Testis (tissue), 3 donors: ENCODE measurements around the gene LGALS3BP. TPM values are rescaled to one million over a fixed set of nuclear protein-coding genes. Genes with fewer than 3 reads are reported as not detected.

ENCODE experiments used
- DNase-seq: peaks from one replicate; pipeline ENCODE4 v3.0.0-alpha.2; 2019
- H3K27ac ChIP-seq, 2 donors: fragments of 200-600 bp; sonication (generic); one replicate each; pipeline ENCODE4 v1.5.1; 2019
- H3K27me3 ChIP-seq: fragments of 200-600 bp; sonication (generic); one replicate; pipeline ENCODE4 v1.5.1; 2019
- H3K36me3 ChIP-seq: fragments of 200-600 bp; sonication (generic); one replicate; pipeline ENCODE4 v1.5.1; 2017; ENCODE audit warnings: low read depth; ENCODE audit errors: missing control alignments
- H3K4me1 ChIP-seq: fragments of 200-600 bp; sonication (generic); one replicate; pipeline ENCODE4 v1.5.1; 2019
- H3K4me3 ChIP-seq, 2 donors: fragments of 200-600 bp; sonication (generic); one replicate each; pipeline ENCODE4 v1.5.1; 2017 to 2019
- H3K9me3 ChIP-seq: fragments of 200-600 bp; sonication (generic); one replicate; pipeline ENCODE4 v1.5.1; 2017
- POLR2A ChIP-seq: fragments of 450-650 bp; IDR thresholded peaks from one replicate; pipeline ENCODE4 v1.6.1; 2017; ENCODE audit warnings: antibody characterized with exemption, mild to moderate bottlenecking, moderate library complexity
- WGBS, 2 donors: methylation state at CpG; one replicate each; pipeline ENCODE4 v1.1.5; 2018; 5-methylcytosine and 5-hydroxymethylcytosine counted together
- intact Hi-C: fragments of 100-400 bp; cut with DNase I; formaldehyde crosslinking; loops from one replicate; pipeline ENCODE4 v1.15.1; 2023; ENCODE audit warnings: low total_unique reads
- polyA plus RNA-seq: library from polyadenylated mRNA; stranded (reverse); fragments of 350-450 nt; fragmentation: Illumina TruSeq; extraction: RNeasy Lipid Tissue Mini Kit (QIAGEN cat#74804); gene quantifications from one replicate; pipeline ENCODE4 v1.2.3, GENCODE V29; 2014; ENCODE audit warnings: low read depth, low replicate concordance; ENCODE audit not compliant: insufficient read depth
- total RNA-seq, 2 donors: library from RNA; depleted of rRNA; stranded (reverse); fragments of >200 nt; gene quantifications; one replicate each; pipeline ENCODE4 v1.2.3, GENCODE V29; 2016
- TF ChIP-seq, protein P1 (sequence below), 3 experiments: fragments of 450-650 bp in 2 of 3; fragments of 200-600 bp in 1 of 3; sonication (generic) in 1 of 3; IDR thresholded peaks; one replicate each; pipeline ENCODE4 v1.5.1; 2016 to 2019; ENCODE audit warnings: antibody characterized with exemption in 3 of 3, mild to moderate bottlenecking in 2 of 3, moderate library complexity in 1 of 3

LGALS3BP gene
- total and polyA plus RNA-seq, 3 donors from 2014 or later = 328 to 845 (median 498) TPM

DNA sequence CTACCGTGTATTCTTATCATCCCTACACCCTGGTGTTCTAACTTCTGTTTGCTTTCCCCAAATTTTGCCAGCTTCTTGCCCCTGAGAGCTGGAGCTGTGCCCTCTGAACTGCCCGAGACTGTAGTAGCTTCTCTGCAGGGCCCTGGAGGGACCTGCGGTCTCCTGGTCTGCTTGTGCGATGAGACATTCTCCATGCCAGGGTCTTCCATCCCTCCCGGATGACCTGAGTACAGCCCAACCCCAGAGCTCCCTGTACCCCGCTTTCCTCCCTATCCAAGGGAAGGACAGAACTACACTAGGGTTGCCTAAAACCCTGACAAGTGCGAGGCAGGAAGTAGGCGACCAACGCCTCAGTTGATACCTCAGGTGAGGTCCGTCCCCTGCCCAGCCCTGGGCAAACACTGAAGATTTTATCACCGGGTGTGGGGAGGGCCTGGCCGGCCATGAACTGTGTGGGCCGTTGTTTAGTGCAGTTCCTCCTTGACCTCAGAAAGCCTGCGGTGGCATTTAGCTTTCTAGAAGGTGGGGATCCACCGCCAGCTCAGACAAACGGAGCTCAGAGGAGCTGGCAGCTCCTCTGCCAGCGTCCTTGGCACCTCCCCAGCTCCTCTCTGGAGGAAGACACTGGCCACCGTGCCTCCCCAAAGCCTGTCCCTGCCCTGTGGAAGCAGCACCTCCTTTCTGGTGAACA lies 16.2 kb upstream of the LGALS3BP start:
- no peak overlapping the region for H3K4me3 ChIP-seq
- WGBS, 2 donors = 66 to 67% methylated on average over 14 to 18 of the region's 18 CpGs
- peak; percentile 75 for DNase-seq
- H3K27ac ChIP-seq = no peak overlapping the region
- peaks cover 50% of the 10 kb centered on the region for H3K4me1 ChIP-seq
- H3K27me3 ChIP-seq = no peaks in the 10 kb centered on the region
- H3K9me3 ChIP-seq = no peaks in the 10 kb centered on the region
- H3K36me3 ChIP-seq = no peaks in the 10 kb centered on the region
- intact Hi-C loops = no loop called here
- no peak for TF ChIP-seq POLR2A
- TF ChIP-seq, protein P1, sequence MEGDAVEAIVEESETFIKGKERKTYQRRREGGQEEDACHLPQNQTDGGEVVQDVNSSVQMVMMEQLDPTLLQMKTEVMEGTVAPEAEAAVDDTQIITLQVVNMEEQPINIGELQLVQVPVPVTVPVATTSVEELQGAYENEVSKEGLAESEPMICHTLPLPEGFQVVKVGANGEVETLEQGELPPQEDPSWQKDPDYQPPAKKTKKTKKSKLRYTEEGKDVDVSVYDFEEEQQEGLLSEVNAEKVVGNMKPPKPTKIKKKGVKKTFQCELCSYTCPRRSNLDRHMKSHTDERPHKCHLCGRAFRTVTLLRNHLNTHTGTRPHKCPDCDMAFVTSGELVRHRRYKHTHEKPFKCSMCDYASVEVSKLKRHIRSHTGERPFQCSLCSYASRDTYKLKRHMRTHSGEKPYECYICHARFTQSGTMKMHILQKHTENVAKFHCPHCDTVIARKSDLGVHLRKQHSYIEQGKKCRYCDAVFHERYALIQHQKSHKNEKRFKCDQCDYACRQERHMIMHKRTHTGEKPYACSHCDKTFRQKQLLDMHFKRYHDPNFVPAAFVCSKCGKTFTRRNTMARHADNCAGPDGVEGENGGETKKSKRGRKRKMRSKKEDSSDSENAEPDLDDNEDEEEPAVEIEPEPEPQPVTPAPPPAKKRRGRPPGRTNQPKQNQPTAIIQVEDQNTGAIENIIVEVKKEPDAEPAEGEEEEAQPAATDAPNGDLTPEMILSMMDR (IDR thresholded peaks at IDR 0.05) = no peak

DNA sequence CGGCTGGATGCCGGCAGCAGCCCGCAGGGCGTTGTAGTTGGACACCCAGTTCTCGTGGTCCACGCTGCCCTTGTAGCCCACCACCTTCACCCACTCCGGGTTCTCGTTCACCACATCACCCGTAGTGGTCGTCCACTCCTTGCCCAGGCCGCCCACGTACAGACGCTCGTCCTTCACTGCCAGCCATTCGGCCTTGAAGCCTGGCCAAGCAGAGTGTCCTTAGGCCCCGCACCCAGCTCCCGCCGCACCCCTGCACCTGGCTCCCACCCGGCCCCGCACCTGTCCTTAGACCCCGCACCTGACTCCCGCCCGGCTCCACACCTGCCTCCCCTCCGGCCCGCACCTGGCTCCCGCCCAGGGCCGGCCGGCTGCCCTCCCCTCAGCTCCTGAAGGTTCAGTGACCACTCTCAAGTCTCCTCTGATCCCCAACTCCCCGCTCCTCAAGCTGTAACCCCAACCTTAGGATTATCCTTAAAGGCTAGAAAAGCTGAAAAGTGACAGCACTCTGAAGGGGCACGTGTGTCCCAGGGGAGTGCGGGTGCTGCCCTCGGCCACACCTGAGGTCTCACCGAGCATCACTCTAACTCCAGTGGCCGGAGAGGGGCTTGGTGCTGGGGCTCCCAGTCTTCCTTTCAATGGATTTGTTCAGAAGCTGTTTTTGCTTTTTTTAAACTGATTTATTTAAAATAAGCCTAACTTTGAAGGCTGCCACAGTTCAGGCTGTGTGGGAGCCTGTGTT lies 15.5 kb upstream of the LGALS3BP start:
- no peaks in the 10 kb centered on the region for H3K9me3 ChIP-seq
- intact Hi-C loops = no loop called here
- 75 to 94% methylated on average over 32 to 34 of the region's 34 CpGs for WGBS, 2 donors
- no peak overlapping the region for H3K27ac ChIP-seq
- peaks cover 50% of the 10 kb centered on the region for H3K4me1 ChIP-seq
- no peaks in the 10 kb centered on the region for H3K36me3 ChIP-seq
- TF ChIP-seq, protein P1 (IDR thresholded peaks at IDR 0.05) = no peak
- no peak for TF ChIP-seq POLR2A
- DNase-seq = peak; percentile 14
- no peak overlapping the region for H3K4me3 ChIP-seq
- H3K27me3 ChIP-seq = no peaks in the 10 kb centered on the region

DNA sequence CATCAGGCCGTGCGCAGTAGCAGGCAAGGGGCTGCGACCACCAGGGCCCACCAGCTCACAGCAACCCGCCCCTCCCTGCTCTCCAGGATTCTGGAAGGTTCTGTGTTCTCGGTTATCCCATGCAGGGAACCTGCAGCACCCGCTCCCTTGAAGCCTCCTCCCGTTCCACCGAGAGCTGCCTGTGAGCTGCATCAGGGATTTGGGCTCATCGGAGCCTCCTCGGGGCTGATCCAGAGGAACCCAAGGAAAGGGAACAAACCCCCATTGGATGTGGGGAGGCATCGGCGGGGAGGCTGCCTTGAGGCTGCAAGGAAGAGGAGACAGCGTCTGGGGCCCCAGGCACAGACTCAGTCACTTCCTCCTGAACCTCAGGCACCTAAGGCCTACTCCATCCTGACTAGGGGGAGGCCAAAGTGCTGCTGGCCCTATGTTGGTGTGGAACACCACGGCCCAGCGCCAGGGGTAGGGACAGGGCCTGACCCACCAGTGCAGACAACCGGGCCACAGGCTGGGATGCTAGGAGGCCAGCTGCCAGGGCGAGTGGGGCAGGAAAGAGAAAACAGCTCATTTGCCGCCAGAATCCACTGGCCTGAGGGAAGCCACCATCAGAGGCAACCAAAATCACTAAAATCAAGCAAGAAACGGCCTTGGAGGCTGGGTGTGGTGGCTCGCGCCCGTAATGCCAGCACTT lies 14.4 kb upstream of the LGALS3BP start:
- WGBS, 2 donors = 85 to 89% methylated on average over 13 to 22 of the region's 22 CpGs
- H3K27ac ChIP-seq = peak overlapping the region in 1 of 2 donors; percentile 36
- DNase-seq = peak; percentile 14
- H3K4me1 ChIP-seq = peaks cover 49% of the 10 kb centered on the region
- no peak for TF ChIP-seq POLR2A
- TF ChIP-seq, protein P1 (IDR thresholded peaks at IDR 0.05) = no peak
- no peaks in the 10 kb centered on the region for H3K27me3 ChIP-seq
- H3K36me3 ChIP-seq = no peaks in the 10 kb centered on the region
- no peak overlapping the region for H3K4me3 ChIP-seq
- H3K9me3 ChIP-seq = no peaks in the 10 kb centered on the region
- intact Hi-C loops = no loop called here

DNA sequence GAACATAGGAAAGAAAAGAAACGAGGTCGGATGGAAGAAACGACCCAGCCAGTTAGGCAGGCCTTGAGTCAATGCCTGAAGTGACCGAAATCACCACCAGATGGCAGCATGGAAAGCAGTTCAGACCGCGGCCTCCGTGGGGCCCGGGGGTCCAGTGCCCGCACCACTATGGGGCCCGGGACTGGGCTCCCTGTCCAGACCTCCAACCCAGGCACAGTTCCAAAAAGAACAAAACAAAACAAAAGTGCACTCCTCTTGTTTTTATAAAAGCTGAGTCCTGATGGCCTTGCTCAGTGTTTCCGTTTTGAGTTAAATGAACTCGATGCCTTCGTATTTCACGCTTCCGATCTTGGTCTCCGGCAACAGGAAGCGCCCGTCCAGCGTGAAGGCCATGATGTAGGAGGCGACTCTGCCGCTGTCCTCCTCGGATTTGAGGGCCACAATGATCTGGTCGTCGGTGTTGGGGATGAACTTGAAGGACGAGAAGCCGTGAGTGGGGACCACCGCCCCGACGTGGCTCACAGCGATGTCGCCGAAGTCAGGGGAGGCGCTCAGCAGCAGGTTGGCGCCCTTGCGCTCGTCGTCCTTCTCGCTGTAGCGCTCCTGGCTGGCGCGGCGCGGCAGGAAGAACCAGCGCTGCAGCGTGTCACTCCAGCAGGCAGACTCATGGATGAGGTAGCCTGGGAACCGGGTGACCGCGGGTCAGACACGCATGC lies 13.7 kb upstream of the LGALS3BP start:
- peaks cover 42% of the 10 kb centered on the region for H3K4me1 ChIP-seq
- H3K4me3 ChIP-seq = peak overlapping the region in 1 of 2 donors; percentile 15
- TF ChIP-seq, protein P1 (IDR thresholded peaks at IDR 0.05) = peak; percentile 76 to 86 (median 81)
- no peak for TF ChIP-seq POLR2A
- 40 to 60% methylated on average over 32 to 49 of the region's 49 CpGs for WGBS, 2 donors
- no peaks in the 10 kb centered on the region for H3K27me3 ChIP-seq
- peak overlapping the region; percentile 3 to 36 for H3K27ac ChIP-seq
- DNase-seq = peak; percentile 83
- intact Hi-C loops = no loop called here
- no peaks in the 10 kb centered on the region for H3K36me3 ChIP-seq
- no peaks in the 10 kb centered on the region for H3K9me3 ChIP-seq
